Breast epithelium (tissue), 3 donors: ENCODE data around the gene SRC.

Experiments
- CTCF ChIP-seq, 3 donors: fragments of 450-650 bp; IDR thresholded peaks; one replicate each; pipeline ENCODE4 v1.5.1; 2016 to 2017; ENCODE audit warnings: antibody characterized with exemption in 3 of 3, mild to moderate bottlenecking in 3 of 3, moderate library complexity in 3 of 3
- POLR2A ChIP-seq: fragments of 450-650 bp; IDR thresholded peaks from one replicate; pipeline ENCODE4 v1.6.1; 2016; ENCODE audit warnings: antibody characterized with exemption, mild to moderate bottlenecking, moderate library complexity
- POLR2AphosphoS5 ChIP-seq, 3 donors: sonication (generic); formaldehyde crosslinking; IDR thresholded peaks; one replicate each; pipeline ENCODE4 v1.6.1; 2017; ENCODE audit warnings: antibody characterized with exemption in 3 of 3

DNA sequence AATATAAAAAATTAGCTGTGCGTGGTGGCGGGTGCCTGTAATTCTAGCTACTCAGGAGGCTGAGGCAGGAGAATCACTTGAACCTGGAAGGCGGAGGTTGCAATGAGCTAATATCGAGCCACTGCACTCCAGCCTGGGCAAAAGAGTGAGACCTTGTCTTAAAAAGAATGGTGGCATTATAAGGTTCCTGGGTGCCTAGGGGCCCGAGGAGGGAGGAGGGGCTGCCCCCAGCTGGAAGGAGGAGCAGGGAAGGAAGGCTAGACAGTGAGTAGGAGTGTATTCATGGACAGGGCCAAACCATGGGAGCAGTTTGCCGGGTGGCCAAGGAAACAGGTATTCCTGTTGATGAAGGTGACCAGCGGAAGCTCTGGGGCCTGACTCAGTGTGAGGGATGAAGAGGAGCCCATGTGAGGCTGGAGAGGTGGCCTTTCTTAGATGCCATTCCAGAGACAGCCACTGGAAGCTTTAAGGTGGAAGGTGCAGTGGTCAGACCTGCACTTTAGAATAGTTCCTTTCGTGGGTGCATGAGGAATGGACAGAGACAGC lies 32.3 kb upstream of the SRC start:
- TF ChIP-seq CTCF (IDR thresholded peaks at IDR 0.05) (no peak), POLR2A (no peak), POLR2AphosphoS5 (IDR thresholded peaks at IDR 0.05) (no peak)
